IPS-NIHi7 (cell line): Measurements from ENCODE around the gene LHX2.
A peak's percentile ranks its signal among the peaks of the same experiment; 100 is the strongest.

Experiments
- DNase-seq: peaks from one replicate; pipeline ENCODE4 v3.0.0; 2012; ENCODE audit warnings: mixed read lengths; ENCODE audit errors: extremely low spot score

Gene LHX2

GRCh38 chr9:124054582-124055227 is 43.1 kb downstream of the LHX2 start:
- DNase-seq = no peak

DNA sequence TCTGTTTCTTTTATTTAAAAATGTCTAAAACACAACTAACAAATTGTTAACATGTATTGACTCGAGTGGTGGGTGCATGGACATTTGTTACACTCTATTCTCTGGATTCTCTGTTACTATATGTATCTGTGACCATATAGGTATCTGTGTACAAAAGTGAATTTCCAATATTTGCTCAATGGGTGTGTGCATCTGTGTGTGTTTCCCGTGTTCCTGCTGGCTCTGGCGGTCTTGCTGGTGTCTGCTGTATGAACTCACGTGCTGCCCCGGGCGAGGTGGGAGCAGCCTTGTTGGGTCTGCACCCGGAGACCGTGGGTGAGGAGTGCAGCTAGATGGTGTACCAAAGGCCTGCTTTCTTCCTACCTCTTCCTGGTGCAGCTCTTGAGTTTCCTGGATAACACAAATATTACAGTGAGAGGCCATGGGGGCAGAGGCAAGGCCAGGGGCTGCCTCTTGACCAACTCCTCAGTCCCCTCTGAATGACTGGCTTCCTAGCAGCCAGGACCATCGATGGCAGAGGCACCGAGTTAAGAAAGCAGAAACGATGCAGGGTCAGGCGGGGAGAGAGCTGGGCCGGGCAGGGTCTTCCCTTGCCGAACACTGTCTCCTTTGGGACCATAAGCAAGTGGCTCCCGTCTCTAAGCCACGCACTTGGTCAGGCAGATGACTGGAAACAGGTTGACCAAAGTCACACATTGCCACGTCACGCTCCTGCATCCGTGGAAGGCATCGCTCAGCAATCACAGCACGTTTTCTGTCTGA is 49.5 kb downstream of the LHX2 start:
- no peak for DNase-seq

GRCh38 chr9:124062172-124062571 is 50.6 kb downstream of the LHX2 start:
- no peak for DNase-seq

DNA sequence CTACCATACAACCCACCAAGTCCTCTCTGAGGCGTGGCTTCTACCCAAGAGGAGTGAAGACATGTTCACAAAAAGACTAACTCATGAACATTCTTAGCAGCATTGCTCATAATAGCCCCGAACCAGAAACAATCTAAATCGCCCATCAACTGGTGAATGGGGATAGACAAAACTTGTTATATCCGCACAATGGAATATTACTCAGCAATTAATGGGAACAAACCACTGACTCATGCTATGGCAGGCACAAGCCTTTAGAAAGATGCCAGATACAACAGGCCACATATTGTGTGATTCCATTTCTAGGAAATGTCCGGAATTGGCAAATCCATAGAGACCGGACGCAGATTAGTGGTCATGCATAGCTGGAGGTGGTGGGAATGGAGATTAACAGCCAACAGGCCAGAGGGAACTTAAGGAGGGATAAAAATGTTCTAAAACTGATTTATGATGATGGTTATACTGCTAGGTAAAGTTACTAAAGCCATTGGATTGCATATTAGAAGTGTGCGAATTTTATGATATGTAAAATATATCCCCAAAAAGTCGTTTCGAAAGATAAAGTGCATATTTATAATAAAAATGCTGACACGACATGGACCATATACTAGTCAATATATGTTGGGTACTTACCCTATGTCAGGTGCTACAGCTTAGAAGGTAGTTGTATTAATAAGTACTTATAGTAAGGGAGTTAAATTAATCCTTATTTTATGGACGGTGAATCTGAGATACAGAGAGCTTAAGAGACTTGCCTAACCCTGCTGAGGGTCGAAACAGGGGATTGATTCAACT is 55.4 kb downstream of the LHX2 start:
- DNase-seq = no peak

DNA sequence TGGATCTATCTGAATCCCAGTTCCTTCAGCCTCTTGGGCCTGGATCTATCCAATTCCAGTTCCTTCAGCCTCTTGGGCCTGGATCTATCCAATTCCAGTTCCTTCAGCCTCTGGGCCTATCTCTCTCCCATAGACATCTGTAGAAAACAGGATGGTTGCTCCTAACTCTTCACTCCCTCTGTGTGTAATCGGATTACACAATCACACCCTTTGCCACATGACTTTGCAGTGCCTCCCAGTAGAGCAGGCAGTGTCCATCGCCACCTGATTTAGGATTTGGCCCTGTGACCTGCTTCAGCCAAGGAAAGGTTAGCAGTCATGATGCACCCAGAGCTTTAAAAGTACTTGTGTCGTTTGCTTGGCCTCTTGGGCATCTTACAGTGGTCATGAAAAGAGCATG is 56.7 kb downstream of the LHX2 start:
- DNase-seq = no peak

DNA sequence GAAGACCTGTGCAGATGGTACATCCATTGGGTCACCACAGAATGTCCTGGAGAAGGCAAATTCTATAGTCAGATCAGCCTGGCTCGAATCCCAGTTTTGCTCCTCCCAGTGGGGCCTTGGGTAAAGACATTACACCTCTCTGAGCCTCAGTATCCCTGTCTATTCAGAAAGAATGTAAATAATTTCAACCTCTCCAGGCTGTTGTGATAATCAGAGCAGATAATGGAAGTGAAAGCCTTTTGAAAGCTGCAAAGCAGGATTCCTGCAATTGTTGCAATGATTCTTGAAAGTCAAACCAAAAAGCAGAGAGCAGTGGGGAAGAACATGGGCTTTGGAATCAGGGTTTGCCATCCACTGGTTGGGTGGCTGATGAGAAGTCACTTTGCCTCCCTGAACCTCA is 63.2 kb downstream of the LHX2 start:
- DNase-seq = no peak

- no peak for DNase-seq
Measured at GRCh38 chr9:124075761-124076160, 64.2 kb downstream of the LHX2 start.

- no peak for DNase-seq
Measured at GRCh38 chr9:124077915-124078572, 66.5 kb downstream of the LHX2 start.

DNA sequence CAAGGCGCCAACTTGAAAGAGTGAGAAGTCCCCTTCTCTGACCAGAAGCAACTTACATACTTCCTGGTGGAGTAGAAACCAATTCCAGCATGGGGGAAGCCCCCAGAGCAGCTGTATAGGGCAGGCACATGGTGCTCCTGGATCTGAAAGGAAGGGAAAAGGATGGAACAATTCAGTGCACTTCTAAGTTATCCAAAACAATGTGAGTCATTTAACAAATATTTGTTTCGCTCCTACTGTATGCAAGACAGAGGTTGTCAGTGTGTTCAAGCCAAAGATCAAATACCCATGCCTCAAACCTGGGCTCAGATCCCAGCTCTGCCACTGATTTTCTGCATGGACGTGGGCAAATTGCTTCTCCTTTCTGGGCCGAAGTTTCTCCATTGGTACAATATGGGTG is 67.1 kb downstream of the LHX2 start:
- no peak for DNase-seq

DNA sequence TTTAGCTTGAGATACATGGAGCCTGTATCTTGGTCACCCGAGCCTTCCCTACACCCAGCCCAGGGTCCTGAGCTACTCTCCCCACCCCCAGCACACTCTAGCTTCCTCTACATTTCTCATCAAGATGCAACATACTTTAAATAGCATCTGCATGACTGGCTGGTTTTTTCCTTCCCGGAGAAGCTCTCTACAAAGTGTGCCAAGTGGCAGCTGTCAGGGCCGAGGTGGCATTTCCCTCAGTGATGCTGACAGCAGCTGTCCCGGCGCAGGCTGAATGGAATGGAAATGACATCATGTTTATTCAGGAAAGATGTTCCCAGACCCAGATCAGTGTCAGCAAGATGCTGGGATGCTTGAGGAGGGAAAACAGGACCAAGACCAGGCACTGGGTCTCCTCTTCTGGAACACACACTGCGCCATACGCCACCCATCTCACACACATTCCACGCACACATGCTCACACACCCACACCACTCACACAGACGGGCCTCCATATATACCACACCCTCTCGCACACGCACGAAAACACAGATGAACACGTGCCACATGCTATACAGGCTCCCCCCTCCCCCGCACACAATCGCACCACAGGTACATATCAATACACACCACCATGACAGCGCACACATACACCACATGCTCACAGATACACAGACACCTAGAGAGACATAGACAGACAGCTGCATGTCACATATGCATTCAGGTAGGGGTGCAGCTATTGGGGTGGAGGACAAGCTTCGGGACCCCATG is 67.8 kb downstream of the LHX2 start:
- DNase-seq = peak; percentile 29

GRCh38 chr9:124082622-124083021 is 71.1 kb downstream of the LHX2 start:
- no peak for DNase-seq
